ENCODE data around the gene SNRPN.
"Not testable (repeated sequence)": the region's sequence is repeated elsewhere in the genome, so short reads cannot be mapped to it uniquely, and the experiment has no call there.

The SNRPN gene

GRCh38 chr15:24954783-24955530, at the start of gene SNRPN, which contains the start of gene SNURF:
Gene SNRPN, plus strand, starts transcription at chr15:24954987. Its CDS starts 19,467 bp downstream, at chr15:24974454.
Gene SNURF, plus strand, starts transcription at chr15:24954987. Its CDS starts 62 bp downstream, at chr15:24955049.
- H3K4me3 ChIP-seq (replicated peaks in 1 of 2; ENCODE audit: low read depth in 2 of 2, low read length in 2 of 2): peak within 1 kb of the TSS; percentile 86 to 89
- DNase-seq (ENCODE audit: low read depth in 2 of 2): peak; percentile 76 to 78
- TF ChIP-seq CTCF (IDR thresholded peaks at IDR 0.05; ENCODE audit: low read depth, low read length): no peak

GRCh38 chr15:24916305-24917009, 38.3 kb upstream of the SNRPN start:
- no peak for DNase-seq (ENCODE audit: low read depth in 2 of 2)
- no peak overlapping the region for H3K4me3 ChIP-seq (replicated peaks in 1 of 2; ENCODE audit: low read depth in 2 of 2, low read length in 2 of 2)
- no peak for TF ChIP-seq CTCF (IDR thresholded peaks at IDR 0.05; ENCODE audit: low read depth, low read length)

- no peak for TF ChIP-seq CTCF (IDR thresholded peaks at IDR 0.05; ENCODE audit: low read depth, low read length)
- H3K4me3 ChIP-seq (replicated peaks in 1 of 2; ENCODE audit: low read depth in 2 of 2, low read length in 2 of 2): no peak overlapping the region
- DNase-seq (ENCODE audit: low read depth in 2 of 2): no peak
Observed at GRCh38 chr15:24917431-24917830, 37.4 kb upstream of the SNRPN start.

- no peak for DNase-seq (ENCODE audit: low read depth in 2 of 2)
- no peak overlapping the region for H3K4me3 ChIP-seq (replicated peaks in 1 of 2; ENCODE audit: low read depth in 2 of 2, low read length in 2 of 2)
- TF ChIP-seq CTCF (IDR thresholded peaks at IDR 0.05; ENCODE audit: low read depth, low read length): no peak
Observed at GRCh38 chr15:24919446-24919845, 35.3 kb upstream of the SNRPN start.

GRCh38 chr15:24922781-24923180, 32.0 kb upstream of the SNRPN start:
- H3K4me3 ChIP-seq (replicated peaks in 1 of 2; ENCODE audit: low read depth in 2 of 2, low read length in 2 of 2); DNase-seq (ENCODE audit: low read depth in 2 of 2): not testable (repeated sequence)

GRCh38 chr15:24924153-24924552, 30.6 kb upstream of the SNRPN start:
- TF ChIP-seq CTCF (IDR thresholded peaks at IDR 0.05; ENCODE audit: low read depth, low read length): no peak
- no peak overlapping the region for H3K4me3 ChIP-seq (replicated peaks in 1 of 2; ENCODE audit: low read depth in 2 of 2, low read length in 2 of 2)
- DNase-seq (ENCODE audit: low read depth in 2 of 2): no peak

- no peak for TF ChIP-seq CTCF (IDR thresholded peaks at IDR 0.05; ENCODE audit: low read depth, low read length)
- no peak overlapping the region for H3K4me3 ChIP-seq (replicated peaks in 1 of 2; ENCODE audit: low read depth in 2 of 2, low read length in 2 of 2)
- no peak for DNase-seq (ENCODE audit: low read depth in 2 of 2)
Observed at GRCh38 chr15:24924621-24925020, 30.2 kb upstream of the SNRPN start.

GRCh38 chr15:24931874-24932732, 22.7 kb upstream of the SNRPN start:
- not testable (repeated sequence) for H3K4me3 ChIP-seq (replicated peaks in 1 of 2; ENCODE audit: low read depth in 2 of 2, low read length in 2 of 2); DNase-seq (ENCODE audit: low read depth in 2 of 2)
